ENCODE measurements around the gene GALNT4. TPM values are rescaled to one million over a fixed set of nuclear protein-coding genes. Genes with fewer than 3 reads are reported as not detected.

Gene GALNT4
- total RNA-seq, 1 donor from 2014 or later = 6.9 TPM

- Histone ChIP-seq H4K20me1 (ENCODE audit: insufficient read depth, low read length) (peaks cover 3% of the 10 kb centered on the region), H3K27ac (ENCODE audit: low read depth, low read length) (peak within 1 kb of the TSS; percentile 78), H3K36me3 (ENCODE audit: insufficient read depth, low read length) (no peaks in the 10 kb centered on the region), H3K4me3 (ENCODE audit: insufficient read depth, low read depth, low read length) (peak within 1 kb of the TSS; percentile 84), H3K9ac (ENCODE audit: low read length) (peak within 1 kb of the TSS; percentile 91), H3K79me2 (ENCODE audit: insufficient read depth, low read length) (peaks cover 34% of the 10 kb centered on the region), H3K9me3 (ENCODE audit: insufficient read depth, low read depth, low read length) (no peaks in the 10 kb centered on the region), H2AFZ (ENCODE audit: low read depth, low read length) (peak within 1 kb of the TSS; percentile 99), H3K27me3 (ENCODE audit: insufficient read depth, low read length) (no peaks in the 10 kb centered on the region), H3K4me2 (ENCODE audit: low read length) (peak within 1 kb of the TSS; percentile 98), H3K4me1 (ENCODE audit: insufficient read depth, low read length) (peaks cover 8% of the 10 kb centered on the region)
- DNase-seq (ENCODE audit: low read depth) = peak; percentile 81
- TF ChIP-seq CTCF (IDR thresholded peaks at IDR 0.05; ENCODE audit: insufficient read depth, low read depth, low read length) = no peak
- no peak for TF ChIP-seq EZH2 (IDR thresholded peaks at IDR 0.05; ENCODE audit: insufficient read depth, low read length)
- FAIRE-seq = no peak
- Mint-ChIP-seq H3K4me1 (ENCODE audit: low read depth, unreplicated experiment) (peaks cover 18% of the 10 kb centered on the region), H3K27me3 (ENCODE audit: low read depth, unreplicated experiment) (no peaks in the 10 kb centered on the region), H3K9me3 (ENCODE audit: unreplicated experiment) (no peaks in the 10 kb centered on the region), H3K36me3 (ENCODE audit: low read depth, unreplicated experiment) (peaks cover 11% of the 10 kb centered on the region), H3K27ac (ENCODE audit: unreplicated experiment) (peak within 1 kb of the TSS; percentile 91), H3K4me3 (ENCODE audit: unreplicated experiment) (peak within 1 kb of the TSS; percentile 95)
Observed at GRCh38 chr12:89525824-89526770, 1.5 kb upstream of the GALNT4 start, which contains the start of gene POC1B. TSS of gene POC1B (minus strand) at chr12:89526047. CDS start at chr12:89525895, 152 bp downstream.

GRCh38 chr12:89525305-89525823, 768 bp upstream of the GALNT4 start:
- peaks cover 34% of the 10 kb centered on the region for H3K79me2 ChIP-seq (ENCODE audit: insufficient read depth, low read length)

More at GRCh38 chr12:89525305-89525823, 768 bp upstream of the GALNT4 start:
- Histone ChIP-seq H4K20me1 (ENCODE audit: insufficient read depth, low read length) (peaks cover 3% of the 10 kb centered on the region), H3K9ac (ENCODE audit: low read length) (peak overlapping the region; percentile 91), H3K27ac (ENCODE audit: low read depth, low read length) (peak overlapping the region; percentile 78), H3K36me3 (ENCODE audit: insufficient read depth, low read length) (no peaks in the 10 kb centered on the region), H3K4me3 (ENCODE audit: insufficient read depth, low read depth, low read length) (peak overlapping the region; percentile 84), H3K27me3 (ENCODE audit: insufficient read depth, low read length) (no peaks in the 10 kb centered on the region), H3K9me3 (ENCODE audit: insufficient read depth, low read depth, low read length) (no peaks in the 10 kb centered on the region), H2AFZ (ENCODE audit: low read depth, low read length) (peak overlapping the region; percentile 99), H3K4me2 (ENCODE audit: low read length) (peak overlapping the region; percentile 98), H3K4me1 (ENCODE audit: insufficient read depth, low read length) (peaks cover 8% of the 10 kb centered on the region)
- FAIRE-seq (no peak), DNase-seq (ENCODE audit: low read depth) (no peak)
- Mint-ChIP-seq H3K4me3 (ENCODE audit: unreplicated experiment) (peak overlapping the region; percentile 95), H3K27ac (ENCODE audit: unreplicated experiment) (no peak overlapping the region), H3K36me3 (ENCODE audit: low read depth, unreplicated experiment) (peaks cover 11% of the 10 kb centered on the region), H3K27me3 (ENCODE audit: low read depth, unreplicated experiment) (no peaks in the 10 kb centered on the region), H3K9me3 (ENCODE audit: unreplicated experiment) (no peaks in the 10 kb centered on the region), H3K4me1 (ENCODE audit: low read depth, unreplicated experiment) (peaks cover 18% of the 10 kb centered on the region)
- TF ChIP-seq CTCF (IDR thresholded peaks at IDR 0.05; ENCODE audit: insufficient read depth, low read depth, low read length) = no peak
- no peak for TF ChIP-seq EZH2 (IDR thresholded peaks at IDR 0.05; ENCODE audit: insufficient read depth, low read length)

Data from astrocyte (in vitro differentiated cells and primary cell).